Activated naive CD8-positive, alpha-beta T cell treated with anti-CD3 and anti-CD28 coated beads, Interleukin-2, amount 50 U/mL, for 16 hours (primary cell): Measurements from ENCODE around the gene PSAPL1.

Source experiments
- DNase-seq: peaks from one replicate; pipeline ENCODE4 v3.0.0-alpha.2; 2020; ENCODE audit warnings: low read depth, low spot score

The PSAPL1 gene

DNA sequence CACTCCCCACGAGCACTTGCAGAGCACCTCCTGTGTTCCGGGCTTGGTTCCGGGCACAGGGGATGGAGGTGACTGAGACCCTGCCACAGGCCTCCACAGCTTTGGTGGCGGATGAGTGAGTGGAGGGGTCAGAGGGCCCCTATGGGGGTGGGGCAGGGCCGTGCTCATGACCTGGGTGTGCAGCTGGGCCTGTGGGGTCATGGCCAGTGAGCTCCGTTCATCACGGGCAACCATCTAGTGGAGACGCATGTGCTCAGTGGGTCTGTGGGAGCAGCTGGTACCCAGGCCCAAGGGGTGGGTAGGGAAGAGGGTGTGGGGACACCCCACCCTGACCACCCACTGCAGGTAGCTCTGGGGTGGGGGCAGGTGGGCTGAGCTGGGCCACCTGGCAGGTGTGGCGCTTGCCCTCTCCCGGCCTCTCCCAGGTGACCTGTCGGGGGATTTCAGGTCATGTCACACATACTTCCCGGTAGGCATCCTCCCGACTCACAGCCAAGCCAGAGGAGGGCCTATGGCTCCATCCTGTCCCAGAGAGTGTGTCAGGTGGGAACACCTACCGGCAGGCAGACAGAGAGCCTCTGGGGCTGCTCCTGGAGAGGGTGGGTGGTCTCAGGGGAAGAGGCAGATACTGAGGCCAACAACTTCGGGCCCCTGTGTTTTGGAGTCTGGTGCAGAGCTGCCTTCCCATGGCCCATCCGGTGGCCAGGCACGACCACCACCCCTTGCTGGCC is 3.6 kb downstream of the PSAPL1 start:
- no peak for DNase-seq

DNA sequence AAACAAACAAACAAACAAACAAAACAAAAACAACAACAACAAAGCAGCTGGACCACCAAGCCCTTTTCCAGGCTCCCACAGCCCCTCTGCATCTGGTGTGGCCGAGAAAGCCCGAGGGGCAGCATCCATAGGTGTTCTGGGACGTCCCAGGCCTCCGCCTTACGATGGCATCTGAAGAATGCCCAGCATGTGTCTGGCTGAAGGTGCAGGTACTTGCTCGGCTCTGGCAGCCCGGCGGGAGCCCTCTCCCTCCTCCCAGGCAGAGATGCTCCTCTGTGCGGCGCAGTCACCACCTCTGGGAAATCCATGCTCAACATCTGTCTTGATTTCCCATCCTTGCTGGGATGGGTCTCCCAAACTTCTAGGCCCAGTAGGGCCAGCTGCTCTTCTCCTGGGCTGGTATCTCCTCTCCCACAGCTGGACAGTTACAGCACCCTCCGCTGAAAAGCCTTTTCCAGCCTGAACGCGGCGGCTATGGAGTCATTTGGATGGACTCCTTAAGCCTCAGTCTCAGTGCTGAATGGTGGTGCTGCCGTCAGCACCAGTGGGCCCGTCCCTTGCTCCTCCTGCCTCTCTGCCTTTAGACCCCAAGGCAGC is 4.3 kb downstream of the PSAPL1 start:
- no peak for DNase-seq

DNA sequence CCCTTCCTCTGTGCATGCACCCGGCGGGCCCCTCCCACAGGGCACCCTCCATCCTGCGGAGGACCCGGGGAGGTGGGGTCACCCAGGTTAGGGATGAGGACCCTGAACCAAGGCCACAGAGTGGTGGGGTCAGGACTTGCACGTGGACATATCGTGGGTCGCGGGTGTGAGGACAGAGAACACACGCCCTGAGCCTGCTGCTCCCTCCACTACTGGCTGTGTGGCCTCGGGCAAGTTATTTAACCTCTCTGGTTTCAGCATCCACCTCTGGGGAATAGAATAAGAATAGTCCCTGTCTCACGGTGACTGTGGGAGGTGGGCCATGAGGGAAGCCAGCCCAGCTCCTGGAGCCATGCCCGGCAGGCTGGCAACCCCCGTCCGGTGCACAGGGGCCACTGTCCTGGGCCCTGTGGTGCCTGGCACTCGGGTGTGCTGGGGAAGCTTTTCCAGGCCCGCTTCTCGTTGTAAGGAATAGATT is 5.1 kb downstream of the PSAPL1 start:
- no peak for DNase-seq

GRCh38 chr4:7429069-7429416 is 5.7 kb downstream of the PSAPL1 start:
- no peak for DNase-seq

DNA sequence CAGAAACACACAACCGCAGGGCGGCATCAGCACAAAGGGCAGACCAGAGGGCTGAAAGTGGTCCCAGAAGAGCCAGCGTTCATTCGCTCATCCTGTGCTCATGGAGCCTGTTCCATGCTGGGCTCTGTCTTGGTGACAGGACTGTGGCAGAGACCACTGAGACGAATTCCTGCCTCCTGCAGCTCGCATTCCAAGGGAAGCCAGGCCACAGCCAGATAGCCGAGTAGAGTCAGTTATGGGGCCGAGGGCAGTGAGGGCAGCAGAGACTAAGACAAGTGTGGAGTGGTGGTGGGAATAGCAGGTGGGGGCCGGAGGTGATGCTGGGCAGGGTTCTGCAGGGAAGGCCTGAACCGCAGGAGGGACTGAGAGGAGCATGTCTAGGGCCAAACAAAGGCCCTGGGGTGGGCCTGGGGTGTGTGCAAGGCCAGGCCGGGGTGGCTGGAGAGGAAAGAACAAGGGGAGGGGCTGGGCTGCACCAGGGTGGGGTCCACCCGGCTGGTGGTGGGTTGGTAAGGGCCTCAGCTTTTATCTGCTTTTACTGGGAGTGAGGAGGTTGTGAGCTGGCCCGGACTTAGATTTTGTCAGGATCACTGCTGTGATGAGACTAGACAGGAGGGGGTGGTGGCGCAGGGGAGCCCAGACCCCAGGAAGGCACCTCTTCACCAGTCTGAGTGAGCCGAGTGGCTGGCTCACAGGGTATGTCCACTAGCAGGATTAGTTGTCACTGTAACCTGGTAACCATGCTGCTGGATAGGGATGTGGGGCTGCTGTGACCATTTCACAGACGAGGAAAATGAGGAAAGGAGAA is 6.3 kb downstream of the PSAPL1 start:
- DNase-seq = no peak

GRCh38 chr4:7427831-7428260 is 6.9 kb downstream of the PSAPL1 start:
- DNase-seq = no peak

- no peak for DNase-seq
Measured at GRCh38 chr4:7427361-7427760, 7.4 kb downstream of the PSAPL1 start.

GRCh38 chr4:7426525-7427171 is 8.1 kb downstream of the PSAPL1 start:
- DNase-seq = no peak

- no peak for DNase-seq
Measured at GRCh38 chr4:7425591-7426468, 8.9 kb downstream of the PSAPL1 start.

DNA sequence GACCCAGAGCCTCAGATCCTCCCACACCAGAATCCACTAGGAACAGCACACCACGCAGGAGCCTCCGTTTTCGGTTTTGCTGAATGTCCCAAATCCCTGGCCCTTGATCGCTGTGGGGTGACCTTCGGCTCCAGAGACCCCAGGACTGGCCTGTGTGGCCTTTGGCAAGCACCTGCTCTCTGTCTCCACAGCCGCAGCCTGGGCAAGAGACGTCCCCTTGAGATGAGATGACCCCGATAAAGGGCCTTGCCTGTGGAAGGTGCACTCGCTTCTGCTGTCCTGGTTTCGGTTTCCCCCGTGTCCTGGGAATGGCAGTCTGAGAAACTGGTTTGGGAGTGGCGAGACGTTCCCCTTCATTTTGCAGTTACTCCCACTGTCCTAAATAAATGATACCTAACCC is 9.6 kb downstream of the PSAPL1 start:
- no peak for DNase-seq

DNA sequence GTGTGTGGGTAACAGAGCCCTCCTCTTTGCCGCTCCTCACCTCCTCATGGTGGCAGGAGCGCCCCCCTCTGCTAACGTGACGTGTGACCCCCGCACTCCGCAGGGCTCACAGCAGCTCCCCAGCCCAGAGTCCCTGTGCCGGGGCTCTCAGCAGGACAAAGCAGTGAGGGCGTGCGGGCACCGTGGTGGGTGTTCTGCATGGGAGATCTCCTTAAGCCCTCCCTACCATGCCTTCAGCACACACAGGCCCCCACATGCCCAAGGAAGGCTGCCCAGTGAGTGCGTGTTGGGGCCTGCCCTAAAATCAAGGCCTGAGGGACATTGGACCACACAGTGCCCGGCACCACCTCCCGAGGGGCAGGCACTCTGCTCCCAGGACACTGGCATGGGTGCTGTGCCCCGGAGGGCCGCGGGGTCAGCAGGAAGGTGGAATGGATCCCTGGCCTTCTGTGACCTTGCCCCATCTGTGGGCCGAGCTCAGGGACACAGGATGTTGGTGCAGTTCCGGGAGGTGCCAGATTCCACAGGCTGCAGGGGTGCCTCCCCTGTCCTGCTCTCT is 10.1 kb downstream of the PSAPL1 start:
- no peak for DNase-seq

- DNase-seq = no peak
Measured at GRCh38 chr4:7423801-7424552, 10.8 kb downstream of the PSAPL1 start.

DNA sequence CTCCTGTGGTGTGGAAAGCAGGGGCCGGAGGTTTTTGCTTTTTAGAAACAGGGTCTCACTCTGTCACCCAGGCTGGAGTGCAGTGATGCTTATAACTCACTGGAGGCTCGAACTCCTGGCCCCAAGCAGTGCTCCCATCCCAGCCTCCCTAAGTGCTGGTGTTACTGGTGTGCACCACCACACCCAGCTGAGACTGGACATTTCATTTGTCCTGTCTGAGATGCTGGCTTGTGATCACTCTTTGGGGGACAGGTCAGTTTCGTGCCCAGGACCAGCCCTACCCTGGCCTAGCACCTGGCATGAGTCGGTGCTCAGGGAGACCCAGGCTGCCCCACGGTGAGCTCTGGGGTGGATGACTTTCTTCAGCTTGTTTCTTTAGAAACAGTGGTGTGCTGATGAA is 11.3 kb downstream of the PSAPL1 start:
- no peak for DNase-seq

DNA sequence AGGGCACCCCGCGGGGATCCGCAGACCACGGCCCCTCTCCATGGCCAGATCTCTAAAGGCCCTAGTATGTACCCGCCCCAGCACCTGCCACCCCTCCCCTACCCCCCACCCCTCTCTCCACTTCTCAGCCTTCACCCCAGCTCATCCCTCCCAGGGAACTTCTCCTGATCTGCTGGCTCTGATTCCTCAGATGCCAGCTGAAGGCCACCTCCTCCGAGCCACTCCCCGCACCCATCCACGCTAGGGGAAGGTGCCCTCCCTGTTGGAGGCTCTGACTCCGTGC is 11.9 kb downstream of the PSAPL1 start:
- no peak for DNase-seq

DNA sequence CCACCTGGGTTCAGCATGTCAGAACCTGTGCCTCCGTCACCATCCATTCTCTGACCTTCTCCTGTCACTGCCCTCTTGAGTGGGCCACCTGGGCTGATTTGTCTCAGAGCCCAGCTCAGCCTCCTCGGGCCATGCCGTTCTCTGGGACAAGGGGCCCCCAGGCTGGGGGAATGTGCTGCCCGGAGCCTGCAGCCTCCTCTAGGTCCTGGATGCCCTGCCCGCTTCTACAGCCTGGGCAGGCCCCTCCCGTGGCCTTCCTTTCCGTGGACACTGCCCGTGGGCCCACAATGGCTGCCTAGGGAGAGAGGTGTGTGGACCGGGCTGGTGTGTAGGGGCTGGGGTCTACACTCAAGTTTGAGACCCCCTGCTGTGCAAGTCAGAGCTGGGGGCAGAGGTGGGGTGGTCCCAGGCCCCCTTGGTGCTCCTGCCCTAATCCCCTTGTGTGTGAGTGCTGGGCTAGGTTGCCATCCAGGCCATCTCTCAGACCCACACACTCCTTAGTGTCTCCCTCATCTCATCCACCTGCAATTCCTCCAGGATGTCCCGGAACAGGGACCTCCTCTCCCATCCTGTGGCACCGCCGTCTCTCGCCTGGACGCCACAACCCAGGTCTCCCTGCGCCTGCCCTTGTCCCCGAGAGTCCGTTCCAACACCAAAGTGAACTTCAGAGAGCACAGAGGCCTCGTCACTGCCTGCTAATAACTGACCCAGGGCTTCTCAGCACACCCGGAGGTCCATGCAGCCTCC is 12.4 kb downstream of the PSAPL1 start:
- no peak for DNase-seq

GRCh38 chr4:7421356-7422150 is 13.2 kb downstream of the PSAPL1 start:
- DNase-seq = no peak

- DNase-seq = no peak
Measured at GRCh38 chr4:7420661-7421040, 14.1 kb downstream of the PSAPL1 start.

GRCh38 chr4:7419961-7420660 is 14.6 kb downstream of the PSAPL1 start:
- no peak for DNase-seq
